ENCODE data around the gene ECSCR.

DNA sequence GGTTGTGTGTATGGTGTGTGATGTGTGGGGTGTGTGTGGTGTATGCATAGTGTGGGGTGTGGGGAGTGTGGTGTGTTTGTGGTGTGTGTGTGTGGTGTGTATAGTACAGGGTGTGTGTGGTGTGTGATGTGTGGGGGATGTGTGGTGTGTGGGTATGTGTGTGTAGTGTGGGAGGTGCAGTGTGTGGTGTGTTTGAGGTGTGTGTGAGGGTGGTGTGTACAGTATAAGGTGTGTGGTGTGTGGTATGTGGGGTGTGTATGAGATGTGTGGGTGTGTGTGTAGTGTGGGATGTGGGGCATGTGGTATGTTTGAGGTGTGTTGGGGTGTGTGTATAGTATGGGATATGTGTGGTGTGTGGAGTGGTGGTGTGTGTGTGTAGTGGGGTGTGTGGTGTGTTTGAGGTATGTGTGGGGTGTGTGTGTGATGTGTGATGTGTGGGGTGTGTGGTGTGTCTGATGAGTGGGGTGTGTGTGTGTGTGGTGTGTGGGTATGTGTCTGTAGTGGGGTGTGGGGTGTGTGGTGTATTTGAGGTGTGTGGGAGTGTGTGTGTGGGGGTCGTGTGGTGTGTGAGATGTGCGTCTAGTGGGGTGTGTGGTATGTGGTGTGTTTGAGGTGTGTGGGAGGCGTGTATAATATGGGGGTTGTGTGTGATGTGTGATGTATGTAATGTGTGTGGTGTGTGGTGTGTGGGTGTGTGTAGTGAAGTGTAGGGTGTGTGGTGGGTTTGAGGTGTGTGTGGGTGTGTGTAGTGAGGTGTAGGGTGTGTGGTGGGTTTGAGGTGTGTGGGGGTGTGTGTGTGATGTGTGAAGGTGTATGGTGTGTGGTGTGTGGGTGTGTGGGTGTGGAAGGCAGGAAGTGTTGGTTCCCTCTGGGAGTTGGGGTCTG is 8.6 kb downstream of the ECSCR start:
- TF ChIP-seq, protein P1, sequence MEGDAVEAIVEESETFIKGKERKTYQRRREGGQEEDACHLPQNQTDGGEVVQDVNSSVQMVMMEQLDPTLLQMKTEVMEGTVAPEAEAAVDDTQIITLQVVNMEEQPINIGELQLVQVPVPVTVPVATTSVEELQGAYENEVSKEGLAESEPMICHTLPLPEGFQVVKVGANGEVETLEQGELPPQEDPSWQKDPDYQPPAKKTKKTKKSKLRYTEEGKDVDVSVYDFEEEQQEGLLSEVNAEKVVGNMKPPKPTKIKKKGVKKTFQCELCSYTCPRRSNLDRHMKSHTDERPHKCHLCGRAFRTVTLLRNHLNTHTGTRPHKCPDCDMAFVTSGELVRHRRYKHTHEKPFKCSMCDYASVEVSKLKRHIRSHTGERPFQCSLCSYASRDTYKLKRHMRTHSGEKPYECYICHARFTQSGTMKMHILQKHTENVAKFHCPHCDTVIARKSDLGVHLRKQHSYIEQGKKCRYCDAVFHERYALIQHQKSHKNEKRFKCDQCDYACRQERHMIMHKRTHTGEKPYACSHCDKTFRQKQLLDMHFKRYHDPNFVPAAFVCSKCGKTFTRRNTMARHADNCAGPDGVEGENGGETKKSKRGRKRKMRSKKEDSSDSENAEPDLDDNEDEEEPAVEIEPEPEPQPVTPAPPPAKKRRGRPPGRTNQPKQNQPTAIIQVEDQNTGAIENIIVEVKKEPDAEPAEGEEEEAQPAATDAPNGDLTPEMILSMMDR (IDR thresholded peaks at IDR 0.05): no peak
- TF ChIP-seq POLR2AphosphoS5 (IDR thresholded peaks at IDR 0.05; ENCODE audit: low read depth, low read length): no peak
